Stromal cell of bone marrow (primary cell): ENCODE measurements around the gene INTS13.
A peak's percentile ranks its signal among the peaks of the same experiment; 100 is the strongest.
"Not testable (repeated sequence)": the region's sequence is repeated elsewhere in the genome, so short reads cannot be mapped to it uniquely, and the experiment has no call there.

Experiments
- DNase-seq: peaks from one replicate; pipeline ENCODE4 v3.0.0-alpha.2; 2012; ENCODE audit warnings: low read depth

Gene INTS13

GRCh38 chr12:26937863-26938700, at the start of gene INTS13, which contains the start of gene FGFR1OP2:
TSS of gene INTS13 (minus strand) at chr12:26937981. CDS start at chr12:26936803, 1,178 bp downstream.
TSS of gene FGFR1OP2 (plus strand) at chr12:26938470. CDS start at chr12:26954159, 15,689 bp downstream.
- DNase-seq, result peak; percentile 99

- no peak for DNase-seq
Measured at GRCh38 chr12:26982866-26983265, 45.1 kb upstream of the INTS13 start.

GRCh38 chr12:26979733-26980132, 42.0 kb upstream of the INTS13 start:
- DNase-seq, result no peak

GRCh38 chr12:26978801-26979200, 41.0 kb upstream of the INTS13 start:
- DNase-seq, result no peak

GRCh38 chr12:26976687-26977086, 38.9 kb upstream of the INTS13 start:
- no peak for DNase-seq

GRCh38 chr12:26971963-26972362, 34.2 kb upstream of the INTS13 start:
- DNase-seq, result no peak

GRCh38 chr12:26970136-26970535, 32.4 kb upstream of the INTS13 start:
- DNase-seq, result no peak

- no peak for DNase-seq
Measured at GRCh38 chr12:26966842-26967241, 29.1 kb upstream of the INTS13 start.

GRCh38 chr12:26963413-26963812, 25.6 kb upstream of the INTS13 start:
- no peak for DNase-seq

- DNase-seq, result no peak
Measured at GRCh38 chr12:26961803-26962202, 24.0 kb upstream of the INTS13 start.

- DNase-seq, result not testable (repeated sequence)
Measured at GRCh38 chr12:26961391-26961790, 23.6 kb upstream of the INTS13 start.

- no peak for DNase-seq
Measured at GRCh38 chr12:26954027-26954426, 16.2 kb upstream of the INTS13 start.

- DNase-seq, result no peak
Measured at GRCh38 chr12:26953447-26953846, 15.7 kb upstream of the INTS13 start.

GRCh38 chr12:26948309-26948708, 10.5 kb upstream of the INTS13 start:
- DNase-seq, result no peak

GRCh38 chr12:26941215-26941594, 3.4 kb upstream of the INTS13 start:
- no peak for DNase-seq

- no peak for DNase-seq
Measured at GRCh38 chr12:26940516-26941214, 2.9 kb upstream of the INTS13 start.

- DNase-seq, result no peak
Measured at GRCh38 chr12:26939953-26940352, 2.2 kb upstream of the INTS13 start.

- DNase-seq, result no peak
Measured at GRCh38 chr12:26939192-26939832, 1.5 kb upstream of the INTS13 start.

- no peak for DNase-seq
Measured at GRCh38 chr12:26938701-26939062, 901 bp upstream of the INTS13 start.

- DNase-seq, result no peak
Measured at GRCh38 chr12:26937443-26937862, 328 bp downstream of the INTS13 start.

- DNase-seq, result no peak
Measured at GRCh38 chr12:26936559-26937442, 980 bp downstream of the INTS13 start.
